HepG2 (cell line): ENCODE measurements around the gene EFL1. TPM values are rescaled to one million over a fixed set of nuclear protein-coding genes. Genes with fewer than 3 reads are reported as not detected.
A peak's percentile ranks its signal among the peaks of the same experiment; 100 is the strongest.

Source experiments
- BATF2 ChIP-seq: sonication (generic); formaldehyde crosslinking; IDR thresholded peaks from 2 replicates; pipeline ENCODE4 v1.8.0; 2022; ENCODE audit warnings: mild to moderate bottlenecking, missing genetic modification reagents, moderate library complexity
- BRD4 ChIP-seq: sonication (generic); formaldehyde crosslinking; IDR thresholded peaks from 2 replicates; pipeline ENCODE4 v1.4.0; 2020; ENCODE audit warnings: missing genetic modification reagents
- EP300 ChIP-seq, 3 experiments: sonication (generic) in 1 of 3; formaldehyde crosslinking in 1 of 3; IDR thresholded peaks; 2 replicates each; pipeline versions ENCODE4 v1.5.1 to v1.6.1; 2011 to 2020; ENCODE audit warnings: low read depth in 2 of 3, low read length in 2 of 3, borderline replicate concordance in 1 of 3, improper control_type of control experiment in 1 of 3, mild to moderate bottlenecking in 1 of 3, missing genetic modification reagents in 1 of 3, moderate library complexity in 1 of 3
- FOXM1 ChIP-seq: sonication (generic); formaldehyde crosslinking; IDR thresholded peaks from 2 replicates; pipeline ENCODE4 v1.5.0; 2020; ENCODE audit warnings: missing genetic modification reagents
- GPBP1L1 ChIP-seq: sonication (generic); formaldehyde crosslinking; IDR thresholded peaks from 2 replicates; pipeline ENCODE4 v1.5.0; 2020; ENCODE audit warnings: mild to moderate bottlenecking, missing genetic modification reagents
- HDAC2 ChIP-seq: sonication (generic); formaldehyde crosslinking; IDR thresholded peaks from 2 replicates; pipeline ENCODE4 v1.4.0; 2020; ENCODE audit warnings: missing genetic modification reagents
- HNRNPLL ChIP-seq: fragments of 200-400 bp; formaldehyde crosslinking; IDR thresholded peaks from 2 replicates; pipeline ENCODE4 v1.6.1; 2017; ENCODE audit warnings: mild to moderate bottlenecking, low read depth, low read length; ENCODE audit not compliant: poor library complexity, severe bottlenecking
- MTF2 ChIP-seq: sonication (generic); formaldehyde crosslinking; IDR thresholded peaks from 2 replicates; pipeline ENCODE4 v1.5.0; 2020; ENCODE audit warnings: missing genetic modification reagents, borderline replicate concordance
- PAF1 ChIP-seq: IDR thresholded peaks from 2 replicates; pipeline ENCODE4 v1.6.1; 2016; ENCODE audit warnings: missing genetic modification reagents, missing compliant biosample characterization
- PLSCR1 ChIP-seq: sonication (generic); formaldehyde crosslinking; IDR thresholded peaks from 2 replicates; pipeline ENCODE4 v1.5.0; 2020; ENCODE audit warnings: missing genetic modification reagents, mild to moderate bottlenecking, borderline replicate concordance
- RARA ChIP-seq: IDR thresholded peaks from 2 replicates; pipeline ENCODE4 v1.6.1; 2016; ENCODE audit warnings: missing genetic modification reagents, missing compliant biosample characterization
- SP2 ChIP-seq: sonication (generic); formaldehyde crosslinking; IDR thresholded peaks from 2 replicates; pipeline ENCODE4 v1.5.1; 2020; ENCODE audit warnings: mild to moderate bottlenecking, missing genetic modification reagents
- TAF15 ChIP-seq: fragments of 200-400 bp; formaldehyde crosslinking; IDR thresholded peaks from one replicate; pipeline ENCODE4 v1.6.1; 2018; ENCODE audit warnings: mild to moderate bottlenecking, low read depth, low read length; ENCODE audit not compliant: poor library complexity, severe bottlenecking
- THYN1 ChIP-seq: sonication (generic); formaldehyde crosslinking; IDR thresholded peaks from 2 replicates; pipeline ENCODE4 v1.8.1; 2023; ENCODE audit warnings: low read depth, mild to moderate bottlenecking, moderate library complexity, missing genetic modification reagents, borderline replicate concordance
- TRAFD1 ChIP-seq: sonication (generic); formaldehyde crosslinking; IDR thresholded peaks from 2 replicates; pipeline ENCODE4 v1.5.1; 2020; ENCODE audit warnings: missing genetic modification reagents, mild to moderate bottlenecking, borderline replicate concordance
- ZFP82 ChIP-seq: sonication (generic); formaldehyde crosslinking; IDR thresholded peaks from 2 replicates; pipeline ENCODE4 v1.5.1; 2020; ENCODE audit warnings: mild to moderate bottlenecking, missing genetic modification reagents, borderline replicate concordance
- ZNF138 ChIP-seq: sonication (generic); formaldehyde crosslinking; IDR thresholded peaks from 2 replicates; pipeline ENCODE4 v1.5.0; 2020; ENCODE audit warnings: mild to moderate bottlenecking, low read depth, missing genetic modification reagents
- ZNF263 ChIP-seq: sonication (generic); formaldehyde crosslinking; IDR thresholded peaks from 2 replicates; pipeline ENCODE4 v1.4.0; 2020; ENCODE audit warnings: missing genetic modification reagents
- ZNF280B ChIP-seq: sonication (generic); formaldehyde crosslinking; IDR thresholded peaks from 2 replicates; pipeline ENCODE4 v1.5.0; 2020; ENCODE audit warnings: missing genetic modification reagents, mild to moderate bottlenecking, borderline replicate concordance
- ZNF430 ChIP-seq: sonication (generic); formaldehyde crosslinking; IDR thresholded peaks from 2 replicates; pipeline ENCODE4 v1.9.0; 2021; ENCODE audit warnings: mild to moderate bottlenecking, missing genetic modification reagents
- ZNF552 ChIP-seq: sonication (generic); formaldehyde crosslinking; IDR thresholded peaks from 2 replicates; pipeline ENCODE4 v1.9.0; 2022; ENCODE audit warnings: missing genetic modification reagents, mild to moderate bottlenecking, borderline replicate concordance
- ZNF749 ChIP-seq: sonication (generic); formaldehyde crosslinking; IDR thresholded peaks from 2 replicates; pipeline ENCODE4 v1.8.0; 2022; ENCODE audit warnings: mild to moderate bottlenecking, missing genetic modification reagents, moderate library complexity, borderline replicate concordance
- ZNF879 ChIP-seq: sonication (generic); formaldehyde crosslinking; IDR thresholded peaks from 2 replicates; pipeline ENCODE4 v1.8.1; 2023; ENCODE audit warnings: missing genetic modification reagents
- ZSCAN12 ChIP-seq: sonication (generic); formaldehyde crosslinking; IDR thresholded peaks from 2 replicates; pipeline ENCODE4 v1.9.0; 2021; ENCODE audit warnings: mild to moderate bottlenecking, missing genetic modification reagents
- polyA plus RNA-seq, 8 experiments: library from polyadenylated mRNA; depleted of rRNA in 3 of 8; stranded (reverse) in 7 of 8; unstranded in 1 of 8; fragments of >200 nt; fragmentation: Illumina TruSeq in 4 of 8; extraction: Trizol in 4 of 8; gene quantifications; 2 replicates each; pipeline versions ENCODE4 v1.2.1 to v1.2.3, GENCODE V29; 2011 to 2016; ENCODE audit warnings: low read depth in 4 of 8, missing spikeins in 1 of 8, mixed read lengths in 1 of 8; ENCODE audit not compliant: insufficient read depth in 1 of 8
- total RNA-seq, 5 experiments: library from RNA; depleted of rRNA; stranded (reverse); fragments of >200 nt; fragmentation: Illumina TruSeq; extraction: Trizol; gene quantifications; 2 replicates each; pipeline ENCODE4 v1.2.3, GENCODE V29; 2016; ENCODE audit warnings: low read depth in 1 of 5

The EFL1 gene
- total and polyA plus RNA-seq, 2 of the 13 experiments (the other 11 are each of a cell fraction or from before 2014, with no cell fraction given), result 6.4 to 12.0 TPM

GRCh38 chr15:82262422-82263026 lies at the start of gene EFL1, which contains the start of gene SAXO2 (continued):
- TF ChIP-seq BATF2 (CRISPR knock-in tag) (no peak), ZNF263 (CRISPR knock-in tag) (no peak), SP2 (CRISPR knock-in tag) (no peak), RARA (CRISPR knock-in tag) (peak; percentile 15), PAF1 (CRISPR knock-in tag) (no peak), ZNF430 (CRISPR knock-in tag) (0 out of 2 replicates have a peak, but pooled peaks have one; percentile 34), TAF15 (no peak), ZNF138 (CRISPR knock-in tag) (no peak), FOXM1 (CRISPR knock-in tag) (no peak), ZNF552 (CRISPR knock-in tag) (no peak; the same call in 1 of the 2 replicates), HNRNPLL (peak; percentile 62), ZNF280B (CRISPR knock-in tag) (no peak), THYN1 (CRISPR knock-in tag) (no peak), TRAFD1 (no peak), GPBP1L1 (CRISPR knock-in tag) (no peak), HDAC2 (CRISPR knock-in tag) (peak; percentile 41; the same call in 1 of the 2 replicates), ZNF749 (CRISPR knock-in tag) (peak; percentile 75; the same call in 1 of the 2 replicates), MTF2 (CRISPR knock-in tag) (no peak), ZNF879 (no peak), ZSCAN12 (no peak), EP300 (IDR thresholded peaks at IDR 0.05; ENCODE audit: low read depth in 2 of 2, low read length in 2 of 2) (no peak; a peak in 1 of 4 replicates), EP300 (CRISPR knock-in tag; IDR thresholded peaks at IDR 0.05; ENCODE audit: borderline replicate concordance) (no peak), PLSCR1 (no peak), ZFP82 (no peak), BRD4 (CRISPR knock-in tag) (no peak)
